Loucy (cell line): ENCODE results near the gene FAM89B.

ENCODE experiments used
- H2AFZ ChIP-seq: fragments of 200-600 bp; sonication (generic); 2 replicates; pipeline ENCODE4 v1.6.0; 2016; ENCODE audit warnings: antibody characterized with exemption, mild to moderate bottlenecking, low read length, moderate library complexity
- H3F3A ChIP-seq: fragments of 200-600 bp; 2 replicates; pipeline ENCODE4 v1.6.0; 2016; ENCODE audit warnings: antibody characterized with exemption, low read depth, mild to moderate bottlenecking
- H3K27me3 ChIP-seq: fragments of 200-600 bp; sonication (generic); 2 replicates; pipeline ENCODE4 v1.6.1; 2014; ENCODE audit warnings: low read length, mild to moderate bottlenecking; ENCODE audit not compliant: insufficient read depth, poor library complexity, severe bottlenecking
- H3K36me3 ChIP-seq: fragments of 200-600 bp; sonication (generic); 2 replicates; pipeline ENCODE4 v1.6.1; 2016; ENCODE audit warnings: low read length; ENCODE audit not compliant: insufficient read depth
- H3K4me1 ChIP-seq: fragments of 200-600 bp; sonication (generic); 2 replicates; pipeline ENCODE4 v1.5.1; 2014; ENCODE audit warnings: low read length, mild to moderate bottlenecking; ENCODE audit not compliant: insufficient read depth, poor library complexity, severe bottlenecking
- H3K4me2 ChIP-seq: fragments of 200-600 bp; sonication (generic); 2 replicates; pipeline ENCODE4 v1.6.0; 2014; ENCODE audit warnings: antibody characterized with exemption, low read length, low read depth, mild to moderate bottlenecking; ENCODE audit not compliant: poor library complexity, severe bottlenecking
- H3K4me3 ChIP-seq: fragments of 200-600 bp; sonication (generic); 2 replicates; pipeline ENCODE4 v1.5.1; 2014; ENCODE audit warnings: low read length, mild to moderate bottlenecking, mixed read lengths; ENCODE audit not compliant: poor library complexity, severe bottlenecking
- H3K79me2 ChIP-seq: fragments of 200-600 bp; sonication (generic); 2 replicates; pipeline ENCODE4 v1.6.1; 2014; ENCODE audit warnings: low read length; ENCODE audit not compliant: insufficient read depth
- H3K9ac ChIP-seq: fragments of 200-600 bp; sonication (generic); 2 replicates; pipeline ENCODE4 v1.6.0; 2014; ENCODE audit warnings: mild to moderate bottlenecking, low read depth, low read length, moderate library complexity; ENCODE audit not compliant: poor library complexity, severe bottlenecking
- H3K9me2 ChIP-seq: fragments of 200-600 bp; sonication (generic); replicated peaks from 2 replicates; pipeline ENCODE4 v1.6.1; 2016; ENCODE audit warnings: low read depth, low read length, mixed read lengths
- H3K9me3 ChIP-seq: fragments of 200-600 bp; sonication (generic); 2 replicates; pipeline ENCODE4 v1.6.1; 2014; ENCODE audit warnings: mild to moderate bottlenecking, antibody characterized with exemption, low read length, low read depth; ENCODE audit not compliant: insufficient read depth
- H4K20me1 ChIP-seq: fragments of 200-600 bp; sonication (generic); 2 replicates; pipeline ENCODE4 v1.6.0; 2014; ENCODE audit warnings: antibody characterized with exemption, low read length, mild to moderate bottlenecking; ENCODE audit not compliant: insufficient read depth, poor library complexity, severe bottlenecking
- EZH2phosphoT487 ChIP-seq: fragments of 200-600 bp; IDR thresholded peaks from 2 replicates; pipeline ENCODE4 v1.6.1; 2018; ENCODE audit warnings: antibody characterized with exemption, mild to moderate bottlenecking, moderate library complexity, borderline replicate concordance
- TF ChIP-seq, protein P1 (sequence below): fragments of 200-600 bp; sonication (generic); conservative IDR thresholded peaks from 2 replicates; pipeline ENCODE4 v1.5.1; 2014; ENCODE audit warnings: mild to moderate bottlenecking, antibody characterized with exemption, low read length

FAM89B gene

DNA sequence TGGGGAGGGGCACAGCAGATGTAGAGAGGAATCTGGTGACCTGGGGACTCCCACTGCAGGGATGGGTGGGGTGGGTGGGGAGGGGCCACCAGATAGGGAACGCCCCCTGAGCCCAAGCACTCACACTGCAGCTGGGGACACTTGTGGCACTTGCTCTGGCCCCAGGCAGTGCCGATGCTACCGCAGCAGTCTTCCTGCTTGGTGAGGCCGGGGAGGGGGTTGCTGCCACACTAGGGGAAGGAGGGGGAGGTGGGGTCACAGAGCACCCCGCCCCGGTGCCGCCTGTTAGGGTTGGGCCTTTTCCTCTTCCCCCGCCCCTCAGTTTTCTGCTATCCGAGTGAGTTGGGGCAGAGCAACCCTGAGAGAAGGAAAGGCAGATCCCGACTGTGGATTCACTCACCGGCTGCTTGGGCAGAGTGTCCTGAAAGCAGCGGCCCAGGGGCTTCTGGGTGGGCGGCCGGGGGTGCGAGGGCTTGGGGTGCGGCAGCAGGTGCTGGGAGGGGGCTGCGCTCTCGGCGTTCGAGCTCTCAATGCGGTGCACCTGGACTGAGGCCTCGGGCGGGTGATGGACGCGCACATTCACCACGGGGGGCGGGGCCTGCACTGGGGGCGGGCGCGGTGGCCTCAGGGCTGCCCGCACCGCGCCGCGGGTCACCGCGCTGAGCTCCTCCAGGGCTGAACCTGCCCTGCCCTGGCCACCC, 18.9 kb upstream of the FAM89B start:
- no peaks in the 10 kb centered on the region for H4K20me1 ChIP-seq
- H3K4me3 ChIP-seq = peak overlapping the region; percentile 51
- no peaks in the 10 kb centered on the region for H3K9me2 ChIP-seq
- no peaks in the 10 kb centered on the region for H3K36me3 ChIP-seq
- peak overlapping the region; percentile 49; the same call in 1 of the 2 replicates for H2AFZ ChIP-seq
- peak overlapping the region; percentile 60 for H3K4me2 ChIP-seq
- H3F3A ChIP-seq = no peaks in the 10 kb centered on the region
- H3K9me3 ChIP-seq = no peaks in the 10 kb centered on the region
- TF ChIP-seq, protein P1, sequence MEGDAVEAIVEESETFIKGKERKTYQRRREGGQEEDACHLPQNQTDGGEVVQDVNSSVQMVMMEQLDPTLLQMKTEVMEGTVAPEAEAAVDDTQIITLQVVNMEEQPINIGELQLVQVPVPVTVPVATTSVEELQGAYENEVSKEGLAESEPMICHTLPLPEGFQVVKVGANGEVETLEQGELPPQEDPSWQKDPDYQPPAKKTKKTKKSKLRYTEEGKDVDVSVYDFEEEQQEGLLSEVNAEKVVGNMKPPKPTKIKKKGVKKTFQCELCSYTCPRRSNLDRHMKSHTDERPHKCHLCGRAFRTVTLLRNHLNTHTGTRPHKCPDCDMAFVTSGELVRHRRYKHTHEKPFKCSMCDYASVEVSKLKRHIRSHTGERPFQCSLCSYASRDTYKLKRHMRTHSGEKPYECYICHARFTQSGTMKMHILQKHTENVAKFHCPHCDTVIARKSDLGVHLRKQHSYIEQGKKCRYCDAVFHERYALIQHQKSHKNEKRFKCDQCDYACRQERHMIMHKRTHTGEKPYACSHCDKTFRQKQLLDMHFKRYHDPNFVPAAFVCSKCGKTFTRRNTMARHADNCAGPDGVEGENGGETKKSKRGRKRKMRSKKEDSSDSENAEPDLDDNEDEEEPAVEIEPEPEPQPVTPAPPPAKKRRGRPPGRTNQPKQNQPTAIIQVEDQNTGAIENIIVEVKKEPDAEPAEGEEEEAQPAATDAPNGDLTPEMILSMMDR = no peak
- TF ChIP-seq EZH2phosphoT487 = no peak
- no peaks in the 10 kb centered on the region for H3K79me2 ChIP-seq
- no peaks in the 10 kb centered on the region for H3K27me3 ChIP-seq
- peak overlapping the region; percentile 66 for H3K9ac ChIP-seq
- H3K4me1 ChIP-seq = peaks cover 41% of the 10 kb centered on the region

DNA sequence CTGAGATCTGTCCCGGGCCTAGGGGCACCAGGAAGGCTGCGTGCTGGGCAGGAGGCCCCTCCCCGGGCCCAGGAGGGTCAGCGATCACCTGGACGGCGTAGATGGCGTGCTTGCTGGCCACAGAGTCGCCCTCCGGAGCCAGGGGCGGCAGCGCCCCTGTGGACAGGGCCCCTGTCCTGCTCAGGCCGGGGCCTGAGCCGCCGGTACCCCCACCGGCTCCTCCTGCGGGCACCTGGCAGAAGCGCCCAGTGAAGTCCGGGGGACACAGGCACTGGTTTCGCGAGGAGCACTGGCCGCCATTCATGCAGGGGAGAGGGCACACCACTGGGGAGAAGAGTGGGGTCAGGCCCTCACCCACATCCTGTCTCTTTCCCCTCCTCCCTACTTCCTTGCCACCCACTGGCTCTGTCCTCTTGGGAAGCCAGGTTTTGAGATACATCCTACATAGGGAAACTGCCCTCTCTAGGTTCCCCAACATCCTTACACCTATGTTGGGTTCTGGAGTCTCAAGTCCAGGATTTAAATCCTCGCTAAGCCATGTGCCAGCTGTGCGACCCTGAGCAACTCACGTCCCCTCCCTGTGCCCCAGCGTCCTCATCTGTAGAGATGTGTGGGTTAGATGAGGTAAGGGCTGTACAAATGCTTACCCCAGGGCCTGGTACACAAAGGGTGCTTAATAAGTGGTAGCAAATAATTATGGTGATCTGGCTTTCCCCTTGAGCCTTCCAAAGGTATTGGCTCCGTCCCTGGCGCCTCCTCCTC, 18.1 kb upstream of the FAM89B start:
- Histone ChIP-seq H2AFZ (no peak overlapping the region), H3K79me2 (no peaks in the 10 kb centered on the region), H3F3A (no peaks in the 10 kb centered on the region), H3K9me3 (no peaks in the 10 kb centered on the region), H3K4me2 (peak overlapping the region; percentile 60), H3K4me1 (peaks cover 41% of the 10 kb centered on the region), H3K36me3 (no peaks in the 10 kb centered on the region), H3K4me3 (peak overlapping the region; percentile 51), H3K27me3 (no peaks in the 10 kb centered on the region), H4K20me1 (no peaks in the 10 kb centered on the region), H3K9me2 (no peaks in the 10 kb centered on the region), H3K9ac (peak overlapping the region; percentile 66)
- no peak for TF ChIP-seq EZH2phosphoT487
- TF ChIP-seq, protein P1 = no peak

DNA sequence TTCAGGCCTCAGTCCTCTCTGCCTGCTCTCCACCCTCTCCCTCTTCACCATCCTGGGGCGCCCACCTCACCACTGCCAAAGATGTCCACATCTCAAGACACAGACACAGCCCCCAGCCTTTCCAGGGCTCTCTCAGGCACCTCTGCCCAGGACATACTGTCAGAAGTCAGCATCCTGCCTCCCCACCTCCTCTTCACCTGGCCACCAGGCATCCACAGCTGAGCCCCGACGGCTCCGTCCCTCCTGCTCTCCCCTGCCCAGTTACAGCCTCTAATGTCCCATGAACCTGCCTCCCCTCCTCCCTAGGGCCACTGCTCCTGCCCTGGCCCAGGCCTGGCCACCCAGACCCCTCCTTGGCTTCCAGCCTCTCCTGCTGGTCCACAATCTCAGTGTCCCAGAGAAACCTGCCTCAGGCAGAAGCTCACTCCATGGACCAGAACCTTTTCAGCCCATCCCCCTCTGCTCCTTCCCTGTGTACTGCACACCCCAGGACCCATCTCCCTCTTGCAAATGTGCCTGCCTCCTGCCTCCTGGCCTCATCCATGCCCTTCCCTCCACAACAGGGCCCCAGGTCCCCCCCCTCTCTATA, 17.4 kb upstream of the FAM89B start:
- TF ChIP-seq EZH2phosphoT487 = no peak
- TF ChIP-seq, protein P1 = no peak
- H3K4me1 ChIP-seq = peaks cover 41% of the 10 kb centered on the region
- H3K9me3 ChIP-seq = no peaks in the 10 kb centered on the region
- no peaks in the 10 kb centered on the region for H3K36me3 ChIP-seq
- no peak overlapping the region for H2AFZ ChIP-seq
- no peaks in the 10 kb centered on the region for H3K27me3 ChIP-seq
- no peak overlapping the region for H3K4me3 ChIP-seq
- H3K79me2 ChIP-seq = no peaks in the 10 kb centered on the region
- no peaks in the 10 kb centered on the region for H3K9me2 ChIP-seq
- no peak overlapping the region for H3K9ac ChIP-seq
- H3F3A ChIP-seq = no peaks in the 10 kb centered on the region
- H3K4me2 ChIP-seq = peak overlapping the region; percentile 60
- no peaks in the 10 kb centered on the region for H4K20me1 ChIP-seq
